ENCODE results near the gene EEF1G.
"Not testable (repeated sequence)": the region's sequence is repeated elsewhere in the genome, so short reads cannot be mapped to it uniquely, and the experiment has no call there.

Gene EEF1G

GRCh38 chr11:62573592-62574362, at the start of gene EEF1G:
Gene EEF1G, minus strand, starts transcription at chr11:62573891. Its CDS starts 49 bp downstream, at chr11:62573842.
- peak; percentile 100 for DNase-seq (ENCODE audit: low read depth)

- DNase-seq (ENCODE audit: low read depth) = no peak
Observed at GRCh38 chr11:62622476-62623089, 48.9 kb upstream of the EEF1G start.

- DNase-seq (ENCODE audit: low read depth) = peak; percentile 98
Observed at GRCh38 chr11:62621567-62622470, 48.1 kb upstream of the EEF1G start, which contains the start of gene B3GAT3. Gene B3GAT3, minus strand, starts transcription at chr11:62621986. Its CDS starts 39 bp downstream, at chr11:62621947.

- DNase-seq (ENCODE audit: low read depth) = no peak
Observed at GRCh38 chr11:62621027-62621566, 47.4 kb upstream of the EEF1G start.

- not testable (repeated sequence) for DNase-seq (ENCODE audit: low read depth)
Observed at GRCh38 chr11:62616957-62617356, 43.3 kb upstream of the EEF1G start.

DNA sequence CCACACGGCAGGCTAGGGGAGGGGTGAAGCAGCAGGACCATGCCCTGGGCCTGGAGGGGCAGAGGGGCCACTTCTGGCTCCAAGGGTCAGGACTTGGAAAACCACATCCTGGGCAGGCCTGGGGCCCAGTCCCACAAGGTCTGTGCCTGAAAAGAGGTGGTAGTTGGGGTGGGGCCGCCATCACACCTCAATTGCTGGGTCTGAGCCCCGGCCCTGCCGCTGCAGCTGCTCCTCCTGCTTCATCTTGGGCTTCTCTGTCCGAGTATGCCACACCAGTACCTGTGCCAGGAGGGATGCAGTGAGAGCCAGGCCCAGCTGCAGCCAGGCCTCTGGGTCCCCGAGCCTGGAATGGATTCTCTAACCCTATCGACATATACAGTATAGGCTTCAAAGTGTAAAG, 41.8 kb upstream of the EEF1G start:
- no peak for DNase-seq (ENCODE audit: low read depth)

- DNase-seq (ENCODE audit: low read depth) = no peak
Observed at GRCh38 chr11:62614275-62614674, 40.6 kb upstream of the EEF1G start.

GRCh38 chr11:62613291-62613778, 39.6 kb upstream of the EEF1G start:
- no peak for DNase-seq (ENCODE audit: low read depth)

DNA sequence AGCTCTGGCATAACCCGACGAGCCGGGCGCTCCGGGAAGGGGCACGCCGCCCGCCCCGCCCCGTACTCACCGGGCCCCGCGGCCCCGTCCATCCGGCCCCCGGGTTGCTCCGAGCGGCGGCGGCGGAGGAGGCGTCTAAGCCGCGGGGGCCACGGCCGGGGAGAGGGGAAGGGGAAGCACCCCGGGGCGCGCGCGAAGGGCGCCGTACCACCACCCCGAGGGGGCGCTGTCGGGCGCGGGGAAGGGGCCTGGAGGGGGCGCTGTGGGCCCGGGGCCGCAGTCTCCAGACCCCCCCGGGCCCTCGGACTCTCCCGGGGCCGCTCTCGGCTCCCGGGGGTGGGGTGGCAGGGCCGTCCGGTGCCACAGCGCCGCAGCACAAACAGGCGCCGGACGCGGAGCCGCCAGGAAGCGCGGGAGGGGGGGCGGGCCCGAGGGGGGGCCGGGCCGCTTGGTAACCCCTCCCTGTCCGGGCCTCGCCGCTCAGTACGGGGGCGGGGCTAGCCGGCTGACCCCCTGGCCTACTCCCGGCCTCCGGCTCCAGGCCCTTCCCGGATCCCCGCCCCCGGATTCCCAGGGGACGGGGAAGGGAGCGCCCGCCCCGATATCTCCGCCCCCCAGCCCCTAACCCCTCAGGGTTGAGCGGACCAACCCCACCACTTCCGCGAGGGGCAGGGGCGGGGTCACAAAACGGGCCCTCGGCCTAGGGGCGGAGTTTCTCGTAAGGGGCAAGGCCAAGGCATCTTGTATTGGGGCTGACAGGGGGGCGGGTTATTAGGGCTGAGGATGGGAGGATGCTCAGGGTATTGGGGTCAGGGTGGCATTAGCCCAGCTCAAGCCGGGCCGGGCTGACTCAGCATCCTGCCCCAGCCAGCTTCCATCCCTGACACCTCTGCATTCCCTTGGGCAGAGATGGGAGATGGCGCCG, 38.9 kb upstream of the EEF1G start, which contains the start of the genes EML3 and ROM1:
Gene EML3 (minus strand): TSS at position 410 of the 925 bp plus-strand sequence. CDS start 318 bp downstream, at position 92.
Gene ROM1 (plus strand): TSS at position 892 of the 925 bp plus-strand sequence. CDS start 25 bp downstream, at position 917.
- peak; percentile 60 for DNase-seq (ENCODE audit: low read depth)

DNA sequence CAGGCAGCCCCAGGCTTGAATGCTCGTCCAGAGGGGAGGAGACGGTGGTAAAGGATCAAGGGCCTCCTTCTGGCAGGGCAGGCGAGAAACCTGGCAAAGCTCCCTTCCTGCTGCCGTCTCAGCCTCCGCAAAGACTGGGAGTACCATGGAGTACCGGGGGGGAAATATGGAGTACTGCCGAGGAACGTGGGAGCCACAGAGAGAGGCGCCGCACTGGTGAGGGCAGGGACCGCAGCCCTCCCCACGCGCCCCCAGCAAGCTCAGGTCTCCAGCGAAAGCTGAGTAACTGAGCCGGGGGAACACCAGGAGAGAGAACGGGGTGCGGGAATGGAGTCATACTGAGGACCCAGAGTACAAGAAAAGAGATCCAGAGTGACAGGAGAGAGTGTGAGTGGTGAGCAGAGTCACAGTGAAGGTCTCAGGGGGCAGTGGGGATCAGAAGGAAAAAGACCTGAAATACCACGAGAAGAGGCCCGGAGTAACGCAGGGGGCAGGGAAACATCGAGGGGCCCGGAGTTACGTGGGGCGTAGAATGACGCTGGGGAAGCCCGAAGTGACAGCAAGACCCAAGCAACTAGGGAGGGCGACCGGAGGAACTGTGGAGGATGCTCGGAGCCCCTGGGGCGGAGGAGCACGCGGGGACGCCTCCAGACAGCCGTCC, 38.1 kb upstream of the EEF1G start:
- DNase-seq (ENCODE audit: low read depth) = peak; percentile 52

DNA sequence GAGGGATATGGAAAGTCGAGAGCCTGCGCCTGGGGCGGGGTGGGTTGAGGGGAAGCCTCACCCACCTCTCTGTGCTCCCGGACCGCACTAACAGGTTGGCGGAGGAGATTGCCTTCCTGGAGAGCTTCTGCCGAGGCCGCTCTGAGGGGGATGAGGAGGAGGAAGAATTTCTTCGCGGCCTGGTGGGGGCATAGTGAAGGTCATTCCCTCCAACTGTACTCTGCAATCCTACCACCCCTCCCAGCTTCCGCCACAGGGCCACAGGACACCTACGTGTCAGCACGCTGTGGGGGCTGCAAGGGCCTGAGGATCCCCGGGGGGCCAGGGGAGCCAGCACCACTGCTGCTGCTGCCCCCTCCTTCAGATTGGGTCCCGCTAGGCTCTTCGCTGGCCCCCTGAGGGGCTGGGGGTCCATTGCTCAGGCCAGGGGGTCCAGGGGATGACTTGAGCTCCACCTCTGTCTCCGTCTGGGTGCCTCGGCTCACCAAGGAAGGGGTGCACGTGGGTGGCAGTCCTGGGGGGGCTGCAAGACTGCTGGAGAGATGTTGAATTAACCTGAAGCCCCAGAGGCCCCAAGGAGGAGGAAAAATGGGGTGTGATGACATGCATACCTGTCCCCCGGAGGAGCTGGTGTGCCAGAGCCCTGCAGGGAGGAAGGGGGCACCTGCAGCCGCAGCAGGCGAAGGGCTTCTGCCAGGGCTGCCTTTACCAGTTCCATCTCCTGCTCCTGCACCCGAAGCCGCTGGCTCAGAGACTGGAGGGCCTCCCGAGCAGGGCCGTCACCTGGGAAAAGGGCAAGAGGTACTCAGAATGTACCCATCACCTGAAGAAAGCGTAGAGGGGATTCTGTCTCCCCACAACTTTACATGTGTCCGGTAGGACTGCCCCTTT, 37.4 kb upstream of the EEF1G start:
- no peak for DNase-seq (ENCODE audit: low read depth)

DNA sequence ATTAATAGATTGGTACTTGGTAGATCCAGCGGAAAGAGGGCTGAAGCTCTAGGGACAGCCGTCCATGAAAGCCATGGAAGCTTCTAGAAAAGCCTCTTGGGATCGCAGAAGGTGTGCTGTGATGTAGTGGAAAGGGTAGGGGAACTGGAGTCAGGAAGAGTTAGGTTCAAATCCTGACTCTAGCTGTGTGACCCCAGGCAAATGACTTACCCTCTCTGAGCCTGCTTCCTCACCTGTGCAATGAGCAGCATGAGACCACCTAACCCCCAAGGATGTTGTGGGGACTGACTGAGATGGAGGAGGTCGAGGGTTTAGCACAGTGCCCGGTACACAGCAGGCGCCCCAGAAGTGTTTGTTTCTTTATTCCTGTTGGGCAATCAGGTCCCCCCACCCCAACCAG, 36.7 kb upstream of the EEF1G start:
- no peak for DNase-seq (ENCODE audit: low read depth)

- DNase-seq (ENCODE audit: low read depth) = no peak
Observed at GRCh38 chr11:62608776-62609175, 35.1 kb upstream of the EEF1G start.

DNA sequence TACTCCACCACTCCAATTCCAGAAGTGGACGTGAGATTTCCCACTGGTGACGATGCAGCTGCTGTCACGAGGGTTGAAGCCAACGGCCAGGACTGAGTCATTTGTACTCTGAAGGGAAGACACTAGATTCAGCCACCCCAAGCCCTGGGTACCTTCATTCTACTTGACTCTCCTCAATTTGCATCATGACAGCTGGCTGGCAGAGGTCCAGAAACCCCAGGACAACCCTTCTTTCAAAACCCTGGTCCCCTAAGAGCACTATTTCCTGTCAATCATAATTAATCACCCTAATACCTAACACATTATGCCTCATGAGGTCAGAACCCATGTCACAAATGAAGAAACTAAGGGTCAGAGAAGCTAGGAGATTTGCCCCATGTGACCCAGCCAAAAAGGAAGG, 34.0 kb upstream of the EEF1G start:
- no peak for DNase-seq (ENCODE audit: low read depth)

GRCh38 chr11:62605902-62606301, 32.2 kb upstream of the EEF1G start:
- DNase-seq (ENCODE audit: low read depth) = no peak

DNA sequence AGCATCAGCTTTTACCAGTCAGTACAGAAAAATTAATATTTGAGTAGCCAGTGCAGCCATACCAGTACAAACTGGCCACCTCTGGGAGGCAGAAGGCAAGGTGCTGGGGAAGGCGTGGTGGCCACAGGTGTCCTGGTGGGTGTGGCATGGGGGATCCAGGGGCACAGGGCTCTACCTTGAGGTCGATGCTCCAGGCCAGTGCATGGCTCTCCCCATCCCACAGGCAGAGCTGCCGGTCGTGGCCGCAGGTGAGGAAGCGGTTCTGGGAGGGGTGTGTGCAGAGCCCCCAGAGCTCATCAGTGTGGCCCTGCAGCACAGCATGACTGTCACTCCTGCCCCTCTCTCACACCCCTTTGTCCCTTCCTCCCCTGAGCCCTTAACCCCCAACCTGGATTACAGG, 31.8 kb upstream of the EEF1G start:
- no peak for DNase-seq (ENCODE audit: low read depth)

GRCh38 chr11:62604460-62605120, 30.9 kb upstream of the EEF1G start:
- no peak for DNase-seq (ENCODE audit: low read depth)

DNA sequence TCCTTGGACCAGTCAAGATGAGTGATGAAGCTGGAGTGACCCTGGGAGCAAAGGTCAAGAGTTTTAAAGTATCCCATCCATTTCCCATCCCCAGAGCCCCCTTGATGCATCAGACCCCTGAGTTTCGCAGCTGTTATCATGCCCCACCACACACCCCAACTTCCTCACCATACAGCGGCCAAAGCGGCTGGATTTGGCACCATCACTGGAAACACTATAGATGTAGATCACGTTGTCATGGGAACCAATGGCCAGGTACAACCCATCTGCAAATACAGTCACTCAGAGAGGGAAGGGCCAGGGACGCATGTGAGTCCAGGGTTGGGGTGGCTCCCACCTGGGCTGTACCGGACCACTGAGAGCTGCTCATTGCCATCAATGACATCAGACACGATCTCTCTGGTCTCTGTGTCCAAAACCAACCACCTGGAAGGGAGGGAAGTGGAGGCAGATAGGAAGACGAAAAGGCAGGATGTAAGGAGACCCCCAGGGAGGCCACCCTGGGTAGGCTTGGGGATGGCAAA, 30.1 kb upstream of the EEF1G start:
- no peak for DNase-seq (ENCODE audit: low read depth)

Measured in iris pigment epithelial cell (primary cell).